Upper lobe of left lung (tissue), 6 donors: Measurements from ENCODE around the gene CHCHD3. TPM values are rescaled to one million over a fixed set of nuclear protein-coding genes. Genes with fewer than 3 reads are reported as not detected.

Source experiments
- ATAC-seq, 2 donors: fragments of 200-7000 bp; cut with Tn5 transposase; one replicate each; pipeline ENCODE4 v1.9.1; 2022; ENCODE audit warnings: mild to moderate bottlenecking in 2 of 2, moderate library complexity in 2 of 2; ENCODE audit not compliant: low FRiP score in 2 of 2
- DNase-seq, 2 donors: peaks; one replicate each; pipeline ENCODE4 v3.0.0-alpha.2; 2019 to 2020
- H3K27ac ChIP-seq, 4 donors: fragments of 200-600 bp; sonication (generic); one replicate each; pipeline ENCODE4 v1.5.1; 2016 to 2019
- H3K27me3 ChIP-seq, 4 donors: fragments of 200-600 bp; sonication (generic); one replicate each; pipeline ENCODE4 v1.5.1; 2017 to 2019
- H3K36me3 ChIP-seq, 4 donors: fragments of 200-600 bp; sonication (generic); one replicate each; pipeline ENCODE4 v1.5.1; 2016 to 2019
- H3K4me1 ChIP-seq, 4 donors: fragments of 200-600 bp; sonication (generic); one replicate each; pipeline ENCODE4 v1.5.1; 2018 to 2019
- H3K4me3 ChIP-seq, 4 donors: fragments of 200-600 bp; sonication (generic); one replicate each; pipeline ENCODE4 v1.5.1; 2017 to 2019; ENCODE audit warnings: mild to moderate bottlenecking in 2 of 4, moderate library complexity in 1 of 4
- H3K9me3 ChIP-seq, 4 donors: fragments of 200-600 bp; sonication (generic); one replicate each; pipeline ENCODE4 v1.5.1; 2018 to 2019
- CTCF ChIP-seq, 6 experiments: fragments of 450-650 bp in 4 of 6; fragments of 200-600 bp in 2 of 6; sonication (generic) in 2 of 6; IDR thresholded peaks; one replicate each; pipeline ENCODE4 v1.5.1; 2016 to 2019; ENCODE audit warnings: antibody characterized with exemption in 6 of 6
- EP300 ChIP-seq, 4 donors: sonication (generic); formaldehyde crosslinking; IDR thresholded peaks; one replicate each; pipeline ENCODE4 v1.5.1; 2017; ENCODE audit warnings: antibody characterized with exemption in 4 of 4, control low read depth in 2 of 4
- POLR2A ChIP-seq, 4 donors: fragments of 450-650 bp; IDR thresholded peaks; one replicate each; pipeline ENCODE4 v1.5.1; 2016 to 2017; ENCODE audit warnings: antibody characterized with exemption in 4 of 4, mild to moderate bottlenecking in 2 of 4
- POLR2AphosphoS5 ChIP-seq, 2 donors: sonication (generic); formaldehyde crosslinking; IDR thresholded peaks; one replicate each; pipeline ENCODE4 v1.5.1; 2017; ENCODE audit warnings: antibody characterized with exemption in 2 of 2
- WGBS, 2 donors: methylation state at CpG; one replicate each; pipeline ENCODE4 v1.1.5; 2017 to 2018; 5-methylcytosine and 5-hydroxymethylcytosine counted together
- total RNA-seq, 6 donors: library from RNA; depleted of rRNA in 4 of 6; stranded (reverse); fragments of >200 nt in 4 of 6; gene quantifications; one replicate each; pipeline versions ENCODE4 v1.1.0 to v1.2.1, GENCODE V29; 2016 to 2021
- donor health status: DM: no; HTN: no; CAD: no; lungs with moderate emphysema.
- donor health status: DM: no; HTN: yes; CAD: no; lungs with severe emphysema.

CHCHD3 gene
- total RNA-seq, 6 donors from 2014 or later = 42.6 to 54.5 (median 48.6) TPM

- peak; percentile 5 to 26 for ATAC-seq
- DNase-seq = no peak
Measured at GRCh38 chr7:132755538-132756483, 326.1 kb downstream of the CHCHD3 start.

GRCh38 chr7:132752431-132752830 lies 329.5 kb downstream of the CHCHD3 start:
- TF ChIP-seq EP300 (IDR thresholded peaks at IDR 0.05) (no peak), CTCF (IDR thresholded peaks at IDR 0.05) (no peak), POLR2A (IDR thresholded peaks at IDR 0.05) (no peak), POLR2AphosphoS5 (IDR thresholded peaks at IDR 0.05) (no peak)
- 77 to 80% methylated on average over 2 of the region's 2 CpGs for WGBS, 2 donors

More at GRCh38 chr7:132755538-132756483, 326.1 kb downstream of the CHCHD3 start:
- 76 to 79% methylated on average over 5 of the region's 5 CpGs for WGBS, 2 donors
- H3K36me3 ChIP-seq = no peaks in the 10 kb centered on the region
- no peak for TF ChIP-seq POLR2AphosphoS5 (IDR thresholded peaks at IDR 0.05)
- TF ChIP-seq CTCF (IDR thresholded peaks at IDR 0.05) = peak in 1 of 6 experiments; percentile 9
- no peak for TF ChIP-seq EP300 (IDR thresholded peaks at IDR 0.05)
- no peak for TF ChIP-seq POLR2A (IDR thresholded peaks at IDR 0.05)
- H3K4me1 ChIP-seq = peaks cover 0 to 5% (median 0%) of the 10 kb centered on the region in 4 donors
- no peaks in the 10 kb centered on the region for H3K27me3 ChIP-seq
- no peaks in the 10 kb centered on the region for H3K9me3 ChIP-seq
- H3K27ac ChIP-seq = no peak overlapping the region
- H3K4me3 ChIP-seq = no peak overlapping the region

GRCh38 chr7:132751244-132751647 lies 330.6 kb downstream of the CHCHD3 start:
- no peak for ATAC-seq

More at GRCh38 chr7:132752431-132752830, 329.5 kb downstream of the CHCHD3 start:
- H3K4me1 ChIP-seq = peaks cover 0 to 5% (median 0%) of the 10 kb centered on the region in 4 donors
- ATAC-seq (no peak), DNase-seq (no peak)
- H3K27ac ChIP-seq = no peak overlapping the region
- H3K4me3 ChIP-seq = no peak overlapping the region
- no peaks in the 10 kb centered on the region for H3K27me3 ChIP-seq
- no peaks in the 10 kb centered on the region for H3K36me3 ChIP-seq
- H3K9me3 ChIP-seq = no peaks in the 10 kb centered on the region

GRCh38 chr7:132750530-132751217 lies 331.2 kb downstream of the CHCHD3 start:
- TF ChIP-seq CTCF (IDR thresholded peaks at IDR 0.05) (no peak), EP300 (IDR thresholded peaks at IDR 0.05) (no peak), POLR2AphosphoS5 (IDR thresholded peaks at IDR 0.05) (no peak), POLR2A (IDR thresholded peaks at IDR 0.05) (no peak)
- WGBS, 2 donors = 73 to 78% methylated on average over 10 to 11 of the region's 11 CpGs
- H3K9me3 ChIP-seq = no peaks in the 10 kb centered on the region
- no peak overlapping the region for H3K4me3 ChIP-seq
- DNase-seq (no peak), ATAC-seq (no peak)
- H3K27ac ChIP-seq = no peak overlapping the region
- no peaks in the 10 kb centered on the region for H3K27me3 ChIP-seq
- no peaks in the 10 kb centered on the region for H3K4me1 ChIP-seq
- H3K36me3 ChIP-seq = no peaks in the 10 kb centered on the region

More at GRCh38 chr7:132751244-132751647, 330.6 kb downstream of the CHCHD3 start:
- Histone ChIP-seq H3K9me3 (no peaks in the 10 kb centered on the region), H3K27ac (no peak overlapping the region), H3K4me3 (no peak overlapping the region), H3K36me3 (no peaks in the 10 kb centered on the region), H3K27me3 (no peaks in the 10 kb centered on the region), H3K4me1 (no peaks in the 10 kb centered on the region)
- TF ChIP-seq CTCF (IDR thresholded peaks at IDR 0.05) (no peak), POLR2AphosphoS5 (IDR thresholded peaks at IDR 0.05) (no peak), EP300 (IDR thresholded peaks at IDR 0.05) (no peak)
- 57 to 87% methylated on average over 6 to 7 of the region's 8 CpGs for WGBS, 2 donors
- DNase-seq = no peak
